GM19467 (cell line): ENCODE data around the gene SPAG7.

Experiments
- ATAC-seq: cut with Tn5 transposase; IDR thresholded peaks from one replicate; pipeline ENCODE4 v1.9.1; 2021; ENCODE audit warnings: mild to moderate bottlenecking, moderate library complexity; ENCODE audit not compliant: unreplicated experiment

Gene SPAG7, protein sequence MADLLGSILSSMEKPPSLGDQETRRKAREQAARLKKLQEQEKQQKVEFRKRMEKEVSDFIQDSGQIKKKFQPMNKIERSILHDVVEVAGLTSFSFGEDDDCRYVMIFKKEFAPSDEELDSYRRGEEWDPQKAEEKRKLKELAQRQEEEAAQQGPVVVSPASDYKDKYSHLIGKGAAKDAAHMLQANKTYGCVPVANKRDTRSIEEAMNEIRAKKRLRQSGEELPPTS

DNA sequence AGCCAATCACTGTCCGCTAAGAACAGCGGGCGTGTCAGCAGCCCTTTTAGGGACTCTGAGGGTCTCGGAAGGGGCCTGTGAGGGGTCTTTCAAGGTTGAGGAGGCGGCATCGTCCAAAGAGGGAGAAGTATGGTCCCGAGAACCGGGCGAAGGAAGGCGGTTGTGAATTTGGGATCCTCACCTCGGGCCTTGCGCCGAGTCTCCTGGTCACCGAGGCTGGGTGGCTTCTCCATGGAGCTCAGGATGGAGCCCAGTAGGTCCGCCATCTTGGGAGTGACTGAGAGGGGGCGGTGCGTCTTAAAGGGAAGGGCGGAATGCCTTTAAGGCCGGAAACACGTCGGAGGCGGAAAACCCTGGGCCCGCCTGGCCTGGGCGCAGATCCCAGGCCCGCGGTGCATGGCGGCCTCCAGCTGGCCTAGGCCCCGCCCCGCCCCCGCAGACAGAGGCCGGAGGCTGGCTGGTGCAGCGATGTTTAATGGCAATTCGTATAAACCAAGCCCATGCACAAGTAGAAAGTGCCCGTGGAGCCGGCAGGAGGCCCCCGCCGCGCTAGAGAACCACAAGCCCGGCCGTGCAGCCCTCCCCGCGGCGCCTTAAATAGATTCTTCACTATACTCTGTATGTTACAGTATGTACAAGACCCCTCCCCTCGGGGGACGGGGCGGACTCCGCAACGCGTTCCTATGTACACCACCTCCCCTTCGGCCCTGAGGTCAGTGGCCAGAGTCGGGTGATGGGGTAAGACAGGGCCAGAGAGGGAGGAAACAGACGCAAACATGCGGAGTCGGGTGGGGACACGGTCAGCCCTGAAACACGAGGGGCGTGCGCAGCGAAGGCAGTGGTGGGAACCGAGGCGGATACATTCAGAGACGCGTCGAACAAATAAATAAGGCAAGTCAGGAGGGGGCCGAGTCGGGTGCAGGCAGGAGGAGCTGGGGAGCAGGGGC, at the start of gene SPAG7:
Gene SPAG7, minus strand, starts transcription at position 279 of the 947 bp plus-strand sequence. Its CDS starts 13 bp downstream, at position 266.
- peak; percentile 52 for ATAC-seq

DNA sequence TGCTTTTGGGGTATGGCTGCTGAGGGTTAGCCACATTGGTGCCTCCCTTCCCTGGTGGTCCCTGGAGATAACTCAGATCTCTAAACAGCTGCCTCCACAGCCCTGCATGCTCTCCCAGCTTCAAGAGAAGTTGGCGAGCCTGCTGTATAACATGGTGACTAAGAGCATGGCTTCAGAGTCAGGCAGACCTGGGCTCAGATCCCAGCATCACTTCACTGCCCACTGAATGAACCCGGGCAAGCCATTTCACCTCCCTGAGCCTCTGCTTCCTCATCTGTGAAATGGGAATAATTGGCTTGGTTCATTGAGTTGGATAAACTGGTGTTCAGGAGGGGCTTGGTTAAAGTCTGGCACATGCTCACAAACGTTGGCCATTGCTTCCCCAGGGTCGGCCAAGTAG, 46.7 kb upstream of the SPAG7 start:
- no peak for ATAC-seq

DNA sequence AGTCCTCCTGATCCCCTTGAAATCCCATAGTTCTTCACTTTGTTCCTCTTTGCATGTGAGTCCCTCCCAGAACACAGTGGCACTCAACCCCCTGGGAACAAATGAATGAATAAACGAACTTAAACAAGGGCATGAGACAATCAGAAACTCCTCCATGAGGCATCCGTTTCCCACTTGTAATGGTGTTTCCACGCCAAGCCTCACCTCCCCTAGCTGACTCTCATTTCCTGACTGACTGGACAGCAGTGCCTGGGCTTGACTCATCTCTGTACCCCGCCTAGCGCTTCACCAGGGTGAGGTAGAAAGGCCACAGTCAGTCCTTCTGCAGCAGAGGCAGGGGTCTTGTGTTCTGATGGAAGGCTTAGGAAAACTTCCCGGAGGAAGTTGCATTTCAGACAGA, 44.3 kb upstream of the SPAG7 start:
- ATAC-seq: no peak

DNA sequence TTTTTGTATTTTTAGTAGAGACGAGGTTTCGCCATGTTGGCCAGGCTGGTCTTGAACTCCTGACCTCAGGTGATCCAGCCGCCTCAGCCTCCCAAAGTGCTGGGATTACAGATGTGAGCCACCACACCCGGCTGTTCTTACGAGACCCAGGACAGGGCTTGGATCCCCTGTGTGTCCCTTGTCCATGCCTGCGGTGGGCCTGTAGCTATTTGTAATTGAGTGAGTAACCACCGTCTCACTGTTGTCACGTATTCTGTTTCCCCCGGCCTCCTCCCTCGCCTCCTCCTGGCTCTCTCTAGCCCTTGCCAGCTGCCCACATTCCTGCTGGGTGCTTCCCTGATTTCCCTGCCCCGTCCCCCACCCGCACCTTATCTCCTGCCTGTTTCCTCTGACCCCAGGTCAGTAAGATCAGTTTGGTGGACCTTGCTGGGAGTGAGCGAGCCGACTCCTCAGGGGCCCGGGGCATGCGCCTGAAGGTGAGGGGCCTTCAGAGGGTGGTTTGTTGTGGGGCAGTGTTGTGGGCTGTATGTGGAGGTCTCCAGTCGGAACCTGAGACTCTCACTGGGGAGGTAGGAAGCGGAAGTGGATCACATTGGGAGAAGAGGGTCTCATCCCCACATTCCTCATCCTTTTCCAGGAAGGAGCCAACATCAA, 35.7 kb upstream of the SPAG7 start:
- no peak for ATAC-seq

DNA sequence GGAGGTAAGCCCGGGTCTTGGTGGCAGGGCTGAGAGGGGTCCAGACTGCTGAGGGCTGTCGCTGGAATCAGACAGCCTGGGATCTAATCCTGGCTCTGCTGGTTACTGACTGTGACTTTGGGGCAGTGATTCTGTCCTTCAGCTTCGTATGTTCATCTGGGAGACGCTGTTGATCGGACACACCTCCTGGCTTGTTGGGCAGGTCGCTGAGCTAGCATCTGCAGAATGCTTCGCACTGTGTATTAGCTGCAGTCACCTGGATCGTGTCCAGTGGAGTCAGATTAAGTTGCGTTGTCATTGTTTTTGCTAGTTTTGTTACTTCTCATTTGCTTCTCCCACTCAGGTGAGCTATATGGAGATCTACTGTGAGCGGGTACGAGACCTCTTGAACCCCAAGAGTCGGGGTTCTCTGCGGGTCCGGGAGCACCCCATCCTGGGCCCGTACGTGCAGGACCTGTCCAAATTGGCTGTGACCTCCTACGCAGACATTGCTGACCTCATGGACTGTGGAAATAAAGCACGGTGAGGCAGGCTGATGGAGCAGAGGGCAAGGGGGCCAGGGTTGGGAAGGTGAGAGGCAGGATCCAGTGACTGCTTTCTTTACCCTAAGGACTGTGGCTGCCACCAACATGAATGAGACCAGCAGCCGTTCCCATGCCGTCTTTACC, 34.6 kb upstream of the SPAG7 start:
- ATAC-seq: no peak

DNA sequence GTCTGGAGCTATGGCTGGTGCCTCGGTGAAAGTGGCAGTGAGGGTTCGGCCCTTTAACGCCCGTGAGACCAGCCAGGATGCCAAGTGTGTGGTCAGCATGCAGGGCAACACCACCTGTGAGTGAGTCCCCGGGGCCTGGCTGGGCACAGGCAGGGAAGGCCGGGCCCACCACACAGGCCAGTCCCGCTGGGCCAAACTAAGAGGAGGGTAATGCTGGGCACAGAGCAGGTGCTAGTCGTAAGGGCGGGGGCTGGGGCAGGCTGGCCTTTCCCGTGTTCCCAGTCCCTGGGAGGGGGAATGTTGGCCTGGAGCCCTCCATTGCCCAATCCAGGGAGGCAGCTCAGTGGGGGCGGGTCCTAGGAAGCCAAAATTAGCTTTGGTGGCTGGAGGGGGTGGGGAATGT, 32.6 kb upstream of the SPAG7 start:
- no peak for ATAC-seq

DNA sequence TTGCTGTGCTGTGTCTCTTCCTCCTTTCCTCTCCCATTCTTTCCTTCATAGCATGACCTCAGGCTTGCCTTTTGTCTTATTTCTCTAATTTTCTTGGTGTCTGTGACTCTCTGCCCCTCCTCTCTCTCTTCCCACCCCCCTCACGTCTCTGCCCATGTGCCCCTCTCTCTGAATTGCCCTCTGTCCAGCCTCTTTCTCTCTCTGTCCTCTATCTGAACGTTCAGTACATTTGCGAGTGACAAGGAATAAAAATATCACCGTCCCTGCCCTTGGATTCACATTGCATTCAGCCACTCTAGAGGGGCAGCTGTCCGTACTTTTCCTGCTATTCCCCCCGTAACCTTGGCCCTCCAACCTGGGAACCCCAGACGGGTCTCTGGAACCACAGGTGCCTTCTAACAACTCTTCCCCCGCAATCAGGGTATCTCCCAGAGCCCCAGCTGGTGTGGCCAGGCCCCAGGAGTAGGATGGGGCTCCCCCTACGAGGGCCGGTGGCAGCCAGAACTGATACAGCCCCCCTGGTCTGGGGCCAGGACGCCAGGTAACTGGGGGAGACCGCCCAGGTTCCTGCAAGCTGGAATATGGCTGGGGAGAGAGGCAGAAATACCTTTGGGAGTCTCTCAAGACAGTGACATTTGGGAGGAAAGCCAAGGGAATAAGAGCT, 31.9 kb upstream of the SPAG7 start:
- ATAC-seq: no peak

DNA sequence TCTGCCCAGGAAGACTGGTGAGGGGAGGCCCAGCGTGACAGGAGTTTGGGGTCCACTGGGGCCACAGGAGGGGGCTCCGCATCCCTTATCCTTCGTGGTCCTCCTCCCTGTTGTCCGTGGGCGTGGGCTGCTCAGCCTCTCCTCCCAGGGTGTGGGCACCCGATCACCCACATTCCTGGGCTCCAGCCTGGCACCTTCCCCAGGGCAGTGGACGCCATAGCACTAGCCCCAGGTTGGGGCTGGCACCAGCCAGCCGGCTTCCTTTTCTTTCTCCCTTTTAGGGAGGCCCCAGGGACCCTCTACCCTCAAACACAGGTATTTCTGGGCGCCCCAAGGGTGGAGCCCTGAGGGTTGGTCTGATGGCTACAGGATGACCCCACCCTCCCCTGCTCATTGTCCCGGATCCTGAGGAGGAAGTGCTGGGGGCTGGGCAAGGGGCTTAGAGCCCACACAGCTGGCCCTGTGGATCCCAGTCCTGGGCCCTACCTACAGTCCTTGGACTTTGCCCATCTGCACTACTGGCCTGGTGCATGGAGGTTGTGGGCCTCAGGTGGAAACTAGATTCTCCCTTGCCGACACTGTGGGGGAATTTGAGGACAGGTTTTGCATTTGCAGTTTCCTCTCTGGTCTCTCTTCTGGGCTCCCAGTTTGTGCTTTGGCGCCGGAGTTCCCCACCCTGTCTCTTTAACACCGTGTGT, 31.3 kb upstream of the SPAG7 start:
- no peak for ATAC-seq

DNA sequence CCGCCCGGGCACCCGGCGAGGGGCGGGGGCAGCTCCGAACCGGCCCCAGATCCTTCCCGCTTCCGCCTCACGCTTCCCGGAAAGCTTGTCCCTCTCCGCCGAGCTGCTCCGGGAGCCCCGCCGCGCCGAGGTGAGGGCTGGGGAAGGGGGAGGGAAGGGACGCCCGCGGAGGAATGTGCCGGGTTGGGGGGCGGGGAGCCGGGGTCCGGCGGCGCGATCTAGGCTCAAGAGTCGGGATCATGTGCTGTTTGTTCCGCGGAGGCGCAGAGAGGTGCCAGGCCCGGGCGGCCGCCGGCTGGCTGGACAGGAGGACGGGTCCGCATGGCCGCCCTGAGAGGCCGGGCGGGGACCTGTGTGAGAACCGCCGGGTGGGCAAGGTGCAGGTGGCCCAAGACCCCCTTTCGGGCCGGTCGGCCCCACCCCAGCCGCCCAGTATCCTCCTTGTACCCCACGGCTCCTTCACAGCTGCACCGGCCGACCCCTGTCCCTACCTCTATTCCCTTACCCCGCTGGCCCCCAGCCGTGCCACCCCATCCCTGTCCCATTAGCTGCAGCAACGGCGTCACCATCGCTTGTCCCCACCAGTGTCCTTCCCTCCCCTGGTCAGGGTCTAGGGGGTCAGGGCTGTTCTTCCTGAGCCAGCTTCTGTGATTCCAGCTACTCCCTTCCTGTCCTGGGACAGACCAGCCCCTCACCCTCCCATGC, 30.6 kb upstream of the SPAG7 start:
- ATAC-seq: peak; percentile 3

DNA sequence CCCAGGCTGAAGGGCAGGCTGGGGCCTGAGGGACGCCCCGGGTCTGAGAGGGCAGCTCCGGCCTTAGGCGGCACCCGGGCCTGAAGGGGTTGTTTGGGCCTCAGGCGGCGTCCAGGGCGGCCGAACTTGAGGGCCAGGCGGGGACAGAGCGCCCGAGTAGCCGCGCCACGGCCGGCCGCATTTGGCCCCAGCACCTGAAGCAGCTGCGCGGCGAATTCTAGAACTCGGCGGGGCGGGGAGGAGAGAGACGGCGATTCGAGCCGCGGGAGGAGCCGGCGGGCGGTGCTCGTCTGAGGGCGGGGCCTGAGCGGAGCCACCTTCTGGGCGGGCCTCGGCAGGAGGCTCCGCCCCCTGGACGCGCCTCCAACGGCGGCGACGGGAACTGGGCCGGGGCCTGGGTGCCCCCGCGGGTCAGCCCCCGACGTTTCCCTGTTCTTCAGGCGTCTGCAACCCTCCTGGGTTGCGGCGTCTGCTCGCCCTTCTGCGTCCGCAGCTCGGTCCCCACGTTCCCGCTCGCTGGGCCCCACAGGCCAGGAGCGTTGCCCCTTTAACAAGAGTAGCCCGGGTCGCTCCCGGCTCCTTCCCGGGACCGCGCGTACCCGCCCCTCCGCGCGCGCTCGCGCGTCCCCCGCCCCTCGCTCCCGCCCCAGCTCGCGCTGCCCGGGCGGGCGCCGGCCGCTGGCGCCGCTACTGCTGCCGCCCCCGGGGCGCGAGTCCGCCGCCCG, 29.8 kb upstream of the SPAG7 start, which contains the start of the genes INCA1 and KIF1C:
Gene INCA1, minus strand, starts transcription at position 221 of the 725 bp plus-strand sequence. CDS start 3,085 bp downstream, outside the sequence.
Gene KIF1C, plus strand, starts transcription at position 649 of the 725 bp plus-strand sequence. CDS start 2,297 bp downstream, outside the sequence.
- peak; percentile 79 for ATAC-seq

DNA sequence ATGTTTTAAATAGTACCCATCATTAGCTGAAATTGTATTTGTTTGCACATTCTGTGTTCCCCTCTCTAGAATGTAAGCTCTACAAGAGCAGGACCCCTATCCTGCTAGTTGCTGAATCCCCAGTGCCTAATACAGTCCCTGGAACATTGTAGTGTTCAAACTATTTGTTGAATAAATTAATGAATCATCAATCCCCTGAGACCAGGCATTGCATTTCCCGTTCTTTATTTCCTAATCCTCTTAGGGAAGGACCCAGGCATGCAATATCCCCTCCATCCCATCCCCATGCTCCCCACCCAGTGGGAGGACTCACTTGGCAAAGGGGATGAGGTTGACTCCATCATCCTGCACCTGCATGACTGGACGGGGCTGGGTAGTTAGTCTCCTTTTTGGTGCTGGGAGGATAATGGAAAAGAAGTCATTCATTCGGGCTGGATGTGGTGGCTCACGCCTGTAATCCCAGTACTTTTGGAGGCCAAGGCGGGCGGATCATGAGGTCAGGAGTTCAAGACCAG, 26.5 kb upstream of the SPAG7 start:
- ATAC-seq: no peak

DNA sequence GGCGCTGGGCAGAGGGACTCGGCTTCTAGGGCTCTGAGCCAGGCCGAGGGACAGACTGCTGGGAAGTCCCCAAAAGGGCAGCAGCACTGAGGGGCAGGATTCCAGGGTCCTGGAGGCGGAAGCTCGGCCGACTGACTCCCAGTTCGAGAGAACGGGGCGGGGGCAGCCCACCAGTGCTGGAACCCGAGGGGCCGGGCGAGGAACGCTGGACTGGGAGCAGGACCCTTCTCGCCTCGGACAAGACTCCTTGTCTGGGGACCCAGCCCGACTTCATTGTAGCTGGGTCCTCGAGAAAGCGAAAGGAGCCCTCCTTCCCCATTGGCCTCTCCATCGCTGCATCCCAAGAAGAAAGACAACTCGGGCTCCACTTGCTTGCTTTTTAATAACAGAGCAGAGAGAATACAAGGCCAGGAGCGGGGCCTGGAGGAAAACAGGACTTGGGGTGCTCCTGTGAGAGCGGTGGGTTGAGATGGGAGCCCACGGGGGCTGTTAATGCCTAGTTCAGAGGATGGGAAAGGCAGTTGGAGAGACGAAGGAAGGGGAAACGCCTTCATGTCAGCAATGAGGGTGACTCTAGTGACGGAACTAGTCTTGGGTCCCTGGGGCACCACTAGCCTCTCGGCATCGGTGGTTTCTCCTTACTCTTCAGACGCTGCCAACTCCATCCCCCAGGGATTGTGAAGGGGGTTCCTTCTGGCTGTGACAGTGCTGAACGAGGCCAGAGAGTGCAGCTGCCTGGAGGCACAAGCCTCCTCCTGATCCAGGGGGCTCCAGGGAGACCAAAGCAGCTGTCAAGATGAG, 20.4 kb upstream of the SPAG7 start:
- ATAC-seq: no peak

DNA sequence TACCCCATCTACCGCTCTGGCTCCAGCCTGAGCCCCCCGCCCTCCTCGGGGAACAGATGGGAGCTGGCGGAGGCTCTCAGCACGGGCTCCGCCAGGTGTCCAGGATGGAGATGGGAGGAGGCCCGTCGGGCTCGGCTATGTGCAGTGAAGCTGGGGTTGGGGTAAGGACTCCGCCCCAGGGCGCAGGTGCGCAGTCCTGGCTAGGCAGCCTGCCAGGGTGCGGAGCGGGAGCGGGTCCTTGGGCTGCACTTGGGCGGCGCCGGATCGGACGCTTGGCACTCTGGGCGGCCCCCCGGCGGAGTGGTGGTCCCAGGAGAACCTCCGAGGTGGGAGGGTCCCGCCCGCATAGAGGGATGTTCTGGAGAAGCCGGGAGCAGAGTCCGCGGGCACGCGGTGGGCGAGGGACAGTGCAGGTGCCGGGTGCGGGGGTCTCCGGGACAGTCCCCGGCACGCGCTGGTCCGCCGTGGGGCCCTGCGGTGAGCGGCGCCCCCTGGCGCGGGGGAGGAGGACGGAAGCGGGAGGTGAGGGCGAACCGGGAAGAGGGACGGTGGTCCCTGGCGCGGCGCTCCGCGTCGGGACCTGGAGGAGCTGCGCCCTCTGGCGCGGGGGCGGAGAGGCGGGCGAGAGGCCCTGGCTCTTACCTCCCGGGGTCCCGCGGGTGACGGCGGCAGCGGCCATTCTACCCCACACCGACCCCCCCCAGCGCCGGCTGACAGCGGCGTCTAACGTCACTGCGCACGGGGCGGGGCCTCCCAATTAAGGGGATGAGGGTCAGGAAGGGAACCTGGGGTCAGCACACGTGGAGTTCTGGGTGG, 19.5 kb upstream of the SPAG7 start, which contains the start of gene CAMTA2:
Gene CAMTA2, minus strand, starts transcription at position 725 of the 816 bp plus-strand sequence. CDS start 1,453 bp downstream, outside the sequence.
- ATAC-seq: peak; percentile 47

DNA sequence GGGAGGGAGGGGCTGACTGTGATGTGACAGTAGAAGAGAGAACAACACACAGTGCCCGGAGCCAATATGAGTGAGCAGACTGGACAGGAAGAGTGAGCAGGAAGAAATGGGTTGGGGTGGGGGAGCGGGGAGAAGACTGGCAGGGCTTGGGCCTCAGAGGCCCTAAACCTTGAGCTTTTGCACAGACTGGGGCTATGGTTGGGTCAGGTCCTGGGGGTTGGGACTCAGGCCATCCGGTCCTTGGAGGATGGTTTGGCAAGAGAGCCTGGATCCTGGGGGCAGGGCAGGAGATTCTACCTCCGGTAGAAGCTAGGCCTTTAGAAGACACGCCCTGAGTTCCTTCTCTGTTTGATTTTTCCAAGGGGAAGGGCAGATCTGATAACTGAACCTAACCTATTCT, 18.8 kb upstream of the SPAG7 start:
- ATAC-seq: no peak

DNA sequence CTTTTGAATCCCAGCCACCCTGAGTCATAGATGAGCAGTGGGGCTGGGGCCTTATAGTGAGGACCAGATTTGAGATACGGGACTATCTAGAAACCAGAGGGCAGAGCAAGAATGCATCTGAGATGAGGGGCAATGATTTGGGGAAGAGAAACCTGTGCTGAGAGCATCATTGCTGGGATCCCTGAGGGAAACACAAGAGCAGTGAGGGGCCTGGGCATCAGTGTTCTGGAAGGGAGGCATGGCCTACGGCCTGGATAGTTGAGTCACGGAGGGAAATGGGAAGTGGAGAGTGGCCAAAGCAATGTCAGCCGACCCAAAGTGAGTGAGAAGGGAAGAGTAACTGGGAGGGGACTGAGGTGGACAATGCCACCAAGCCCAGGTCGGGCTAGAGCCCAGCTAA, 14.7 kb upstream of the SPAG7 start:
- no peak for ATAC-seq

DNA sequence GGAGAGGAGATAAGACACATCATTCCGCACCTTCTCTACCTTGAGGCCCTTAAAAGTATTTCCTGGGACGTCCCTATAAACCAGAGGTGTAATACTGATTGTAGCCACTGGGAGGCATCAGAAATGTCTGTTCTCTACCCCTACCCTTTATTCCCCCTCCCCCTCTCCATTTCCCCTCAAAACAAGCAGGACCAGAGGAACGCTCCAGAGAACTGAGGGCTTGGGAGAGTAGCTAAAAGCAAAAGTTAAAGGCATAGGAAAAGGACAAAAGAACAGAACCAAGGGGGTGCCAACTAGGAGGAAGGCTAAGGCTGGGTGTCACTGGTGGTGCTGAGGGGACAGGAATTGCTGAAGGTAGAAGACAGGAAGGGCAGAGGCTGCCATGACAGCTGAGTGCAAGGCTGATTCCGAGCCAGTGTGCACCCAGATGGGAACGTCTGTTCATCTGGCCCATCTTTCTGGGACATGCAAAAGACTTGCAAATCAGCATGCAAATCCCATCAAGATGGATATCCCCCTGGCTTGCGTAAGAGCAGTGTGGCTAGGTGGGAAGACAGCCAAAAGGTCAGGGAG, 13.1 kb upstream of the SPAG7 start:
- ATAC-seq: no peak
